ENCODE measurements around the gene TBC1D12.

Gene TBC1D12

GRCh38 chr10:94413361-94413760, 11.0 kb downstream of the TBC1D12 start:
- ChIA-PET CTCF (interaction anchor here (1.4 to 3.0 kb wide), 4 partner anchors 10 to 93 kb away, joined by 3 to 14 read pairs (median 5); no protein-coding TSS in a partner anchor), POLR2A (no interaction called here)
- no peak for TF ChIP-seq CTCF (IDR thresholded peaks at IDR 0.05; ENCODE audit: insufficient read depth, low read length, missing control alignments)
- no peak for DNase-seq (ENCODE audit: low read depth, low spot score)
- no peak overlapping the region for H3K4me3 ChIP-seq (ENCODE audit: low read depth, low read length)

GRCh38 chr10:94416896-94417295, 14.6 kb downstream of the TBC1D12 start:
- H3K4me3 ChIP-seq (ENCODE audit: low read depth, low read length) = no peak overlapping the region
- DNase-seq (ENCODE audit: low read depth, low spot score) = no peak
- no peak for TF ChIP-seq CTCF (IDR thresholded peaks at IDR 0.05; ENCODE audit: insufficient read depth, low read length, missing control alignments)
- ChIA-PET POLR2A (no interaction called here), CTCF (interaction anchor here (0.8 to 2.5 kb wide), 4 partner anchors 10 to 28 kb away, joined by 3 to 10 read pairs (median 3); no protein-coding TSS in a partner anchor)

GRCh38 chr10:94417321-94417720, 15.0 kb downstream of the TBC1D12 start:
- no peak for DNase-seq (ENCODE audit: low read depth, low spot score)
- no peak overlapping the region for H3K4me3 ChIP-seq (ENCODE audit: low read depth, low read length)
- ChIA-PET POLR2A (no interaction called here), CTCF (interaction anchor here (1.1 to 2.5 kb wide), 4 partner anchors 10 to 27 kb away, joined by 3 to 10 read pairs (median 4); no protein-coding TSS in a partner anchor)
- no peak for TF ChIP-seq CTCF (IDR thresholded peaks at IDR 0.05; ENCODE audit: insufficient read depth, low read length, missing control alignments)

GRCh38 chr10:94420516-94420915, 18.2 kb downstream of the TBC1D12 start:
- CTCF ChIA-PET = interaction anchor here (0.8 to 1.7 kb wide), 2 partner anchors 13 to 100 kb away, joined by 3 to 4 read pairs; no protein-coding TSS in a partner anchor
- no peak for TF ChIP-seq CTCF (IDR thresholded peaks at IDR 0.05; ENCODE audit: insufficient read depth, low read length, missing control alignments)
- DNase-seq (ENCODE audit: low read depth, low spot score) = no peak
- POLR2A ChIA-PET = no interaction called here
- H3K4me3 ChIP-seq (ENCODE audit: low read depth, low read length) = no peak overlapping the region

- TF ChIP-seq CTCF (IDR thresholded peaks at IDR 0.05; ENCODE audit: insufficient read depth, low read length, missing control alignments) = no peak
- ChIA-PET CTCF (interaction anchor here (2.8 kb wide), 1 partner anchor 23 kb away, joined by 8 read pairs; no protein-coding TSS in a partner anchor), POLR2A (no interaction called here)
- DNase-seq (ENCODE audit: low read depth, low spot score) = no peak
- no peak overlapping the region for H3K4me3 ChIP-seq (ENCODE audit: low read depth, low read length)
Observed at GRCh38 chr10:94420998-94421528, 18.7 kb downstream of the TBC1D12 start.

GRCh38 chr10:94423627-94424026, 21.3 kb downstream of the TBC1D12 start:
- no peak overlapping the region for H3K4me3 ChIP-seq (ENCODE audit: low read depth, low read length)
- ChIA-PET CTCF (interaction anchor here (1.3 to 2.8 kb wide), 2 partner anchors 10 to 20 kb away, joined by 3 to 8 read pairs; no protein-coding TSS in a partner anchor), POLR2A (no interaction called here)
- no peak for DNase-seq (ENCODE audit: low read depth, low spot score)
- no peak for TF ChIP-seq CTCF (IDR thresholded peaks at IDR 0.05; ENCODE audit: insufficient read depth, low read length, missing control alignments)
